ENCODE measurements around the gene CADPS2.

The CADPS2 gene

DNA sequence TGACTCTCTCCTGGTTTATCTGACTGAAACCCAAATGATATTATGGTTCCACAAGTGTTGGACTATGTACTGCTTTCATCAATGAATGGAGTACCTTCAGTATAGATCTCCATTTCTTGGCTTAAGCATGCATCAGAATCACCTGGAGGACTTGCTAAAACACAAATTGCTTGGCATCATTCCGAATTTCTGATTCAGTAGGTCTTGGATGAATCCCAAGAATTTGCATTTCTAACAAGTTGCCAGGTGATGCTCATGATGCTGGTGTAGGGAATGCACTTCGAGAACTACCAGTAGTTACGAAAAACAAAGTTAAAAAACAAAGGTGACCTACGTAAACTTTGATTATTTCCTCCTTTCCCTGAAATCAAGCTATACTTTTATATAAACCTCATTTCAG is 462.7 kb downstream of the CADPS2 start:
- no peak for DNase-seq (ENCODE audit: low read depth)
- H3K4me3 ChIP-seq (ENCODE audit: low read depth, low read length), result no peak overlapping the region

DNA sequence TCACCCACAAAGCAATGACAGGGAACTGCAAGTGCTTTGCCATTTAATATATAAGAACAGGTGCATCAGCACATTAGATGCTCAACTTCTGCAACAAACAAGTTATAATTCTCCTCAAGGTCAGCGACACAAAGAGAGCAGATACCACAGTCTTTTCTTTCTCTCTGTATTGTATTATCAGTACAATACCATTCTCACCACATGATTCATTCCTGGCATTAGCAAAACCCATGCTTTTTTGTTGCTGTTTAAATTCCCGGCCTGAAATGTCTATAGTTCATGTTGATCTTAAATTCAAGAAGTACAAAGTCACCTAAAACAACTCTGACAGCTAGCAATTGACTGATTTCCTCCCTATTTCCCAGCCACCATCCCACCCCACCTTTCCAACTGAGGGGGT is 469.9 kb downstream of the CADPS2 start:
- TF ChIP-seq CTCF (conservative IDR thresholded peaks at IDR 0.05; ENCODE audit: low read depth, low read length), result no peak
- H3K4me3 ChIP-seq (ENCODE audit: low read depth, low read length), result no peak overlapping the region
- peak; percentile 28 for DNase-seq (ENCODE audit: low read depth)

More for the DNA sequence above, 462.7 kb downstream of the CADPS2 start:
- TF ChIP-seq CTCF (conservative IDR thresholded peaks at IDR 0.05; ENCODE audit: low read depth, low read length), result no peak

DNA sequence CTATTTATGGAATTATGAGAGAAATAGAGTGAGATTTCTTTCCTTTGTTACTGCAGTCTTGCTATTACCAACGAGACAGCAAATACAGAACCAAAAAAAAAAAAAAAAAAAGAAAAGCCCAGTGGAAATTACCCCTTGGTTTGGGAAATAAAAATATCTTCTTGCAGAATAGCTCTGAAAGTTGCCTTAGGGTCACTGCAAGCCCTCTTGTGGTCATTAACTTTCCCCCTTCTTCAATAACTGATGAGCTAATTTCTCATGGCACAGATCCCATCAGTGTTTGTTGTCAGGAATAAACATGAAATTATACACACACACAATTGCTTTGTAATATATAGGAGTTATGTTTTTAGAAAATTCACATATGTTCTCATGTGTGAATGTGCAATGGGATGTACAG is 470.8 kb downstream of the CADPS2 start:
- no peak for TF ChIP-seq CTCF (conservative IDR thresholded peaks at IDR 0.05; ENCODE audit: low read depth, low read length)
- no peak overlapping the region for H3K4me3 ChIP-seq (ENCODE audit: low read depth, low read length)
- DNase-seq (ENCODE audit: low read depth), result no peak

GRCh38 chr7:122413339-122413738 is 472.9 kb downstream of the CADPS2 start:
- TF ChIP-seq CTCF (conservative IDR thresholded peaks at IDR 0.05; ENCODE audit: low read depth, low read length), result no peak
- no peak overlapping the region for H3K4me3 ChIP-seq (ENCODE audit: low read depth, low read length)
- no peak for DNase-seq (ENCODE audit: low read depth)

DNA sequence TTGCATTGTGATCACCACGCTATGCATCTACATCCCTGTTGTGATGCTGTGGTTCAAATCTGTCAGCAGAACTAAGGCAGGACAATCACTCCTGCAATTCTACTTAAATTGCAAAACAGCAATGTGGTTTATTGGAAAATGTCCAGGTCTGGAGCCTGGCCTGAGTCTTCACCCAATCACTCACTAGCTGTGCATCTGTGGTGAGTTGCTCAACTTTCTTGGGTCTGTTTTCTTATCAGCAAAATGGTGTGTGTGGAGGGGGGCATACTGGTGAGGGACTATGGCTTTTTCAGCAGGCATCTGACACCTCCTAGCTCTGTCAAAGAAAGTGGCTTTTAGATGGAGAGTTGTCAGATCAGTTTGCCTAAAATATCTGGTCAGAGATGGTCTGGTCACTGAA is 473.4 kb downstream of the CADPS2 start:
- no peak overlapping the region for H3K4me3 ChIP-seq (ENCODE audit: low read depth, low read length)
- TF ChIP-seq CTCF (conservative IDR thresholded peaks at IDR 0.05; ENCODE audit: low read depth, low read length), result no peak
- peak; percentile 95 for DNase-seq (ENCODE audit: low read depth)

- DNase-seq (ENCODE audit: low read depth), result peak; percentile 32
- no peak overlapping the region for H3K4me3 ChIP-seq (ENCODE audit: low read depth, low read length)
- TF ChIP-seq CTCF (conservative IDR thresholded peaks at IDR 0.05; ENCODE audit: low read depth, low read length), result no peak
These were observed 473.8 kb downstream of the CADPS2 start for GRCh38 chr7:122412441-122412840.

- H3K4me3 ChIP-seq (ENCODE audit: low read depth, low read length), result no peak overlapping the region
- DNase-seq (ENCODE audit: low read depth), result no peak
- no peak for TF ChIP-seq CTCF (conservative IDR thresholded peaks at IDR 0.05; ENCODE audit: low read depth, low read length)
These were observed 479.1 kb downstream of the CADPS2 start for GRCh38 chr7:122407195-122407594.
